Cardiac muscle cell (in vitro differentiated cells and primary cell): Measurements from ENCODE around the gene GALNT9. TPM values are rescaled to one million over a fixed set of nuclear protein-coding genes. Genes with fewer than 3 reads are reported as not detected.
A peak's percentile ranks its signal among the peaks of the same experiment; 100 is the strongest.

Experiments used
- DNase-seq, 2 donors: peaks; one replicate each; pipeline versions ENCODE4 v3.0.0 to v3.0.0-alpha.2; 2010 to 2017; ENCODE audit warnings: low read depth in 1 of 2, low spot score in 1 of 2
- H3K27ac ChIP-seq: fragments of 200-600 bp; sonication (generic); 2 replicates; pipeline ENCODE4 v1.5.1; 2016
- H3K27me3 ChIP-seq: fragments of 200-600 bp; sonication (generic); 2 replicates; pipeline ENCODE4 v1.6.0; 2016; ENCODE audit warnings: control low read depth
- H3K36me3 ChIP-seq: fragments of 200-600 bp; sonication (generic); 2 replicates; pipeline ENCODE4 v1.5.1; 2016; ENCODE audit warnings: control low read depth
- H3K4me1 ChIP-seq: fragments of 200-600 bp; sonication (generic); 2 replicates; pipeline ENCODE4 v1.8.1; 2017; ENCODE audit warnings: low read depth, mild to moderate bottlenecking, mixed run types
- H3K4me3 ChIP-seq: fragments of 200-600 bp; sonication (generic); 2 replicates; pipeline ENCODE4 v1.5.1; 2016; ENCODE audit warnings: mild to moderate bottlenecking
- H3K9me3 ChIP-seq: fragments of 200-600 bp; sonication (generic); 2 replicates; pipeline ENCODE4 v1.5.1; 2017; ENCODE audit warnings: low read depth, mild to moderate bottlenecking, control low read depth
- polyA plus RNA-seq: library from polyadenylated mRNA; unstranded; fragments of >200 nt; fragmentation: Nextera tagmentation; extraction: Ambion mirVana; gene quantifications from 2 replicates; pipeline ENCODE4 v1.2.1, GENCODE V29; 2016
- total RNA-seq: library from RNA; depleted of rRNA; stranded (reverse); fragments of >200 nt; gene quantifications from 2 replicates; pipeline ENCODE4 v1.2.3, GENCODE V29; 2016
- TF ChIP-seq, protein P1 (sequence below): IDR thresholded peaks from 2 replicates; pipeline ENCODE4 v1.5.1; 2012; ENCODE audit warnings: low read depth, mild to moderate bottlenecking, low read length

GALNT9 gene
- total and polyA plus RNA-seq, 2 experiments from 2014 or later, result 0.42 to 0.45 TPM

DNA sequence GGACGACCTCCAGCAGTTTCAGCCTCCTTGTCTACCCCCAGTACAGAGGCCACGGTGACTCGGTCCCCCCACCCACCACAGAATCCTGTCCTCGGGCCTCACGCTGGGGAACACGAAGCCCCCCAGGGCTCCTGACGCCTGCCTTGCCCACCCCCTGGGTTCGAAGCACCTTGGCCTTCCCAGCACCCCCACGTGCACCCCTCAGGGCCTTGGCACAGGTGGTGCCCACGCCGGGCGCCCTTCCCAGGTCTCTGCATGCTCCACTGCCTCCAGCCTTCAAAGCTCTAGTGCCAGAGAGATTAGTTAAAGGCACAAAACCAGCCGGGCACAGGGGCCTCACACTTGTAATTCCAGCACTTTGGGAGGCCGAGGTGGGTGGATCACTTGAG, 123.3 kb downstream of the GALNT9 start:
- no peaks in the 10 kb centered on the region for H3K36me3 ChIP-seq
- peaks cover 31% of the 10 kb centered on the region for H3K27me3 ChIP-seq
- TF ChIP-seq, protein P1, sequence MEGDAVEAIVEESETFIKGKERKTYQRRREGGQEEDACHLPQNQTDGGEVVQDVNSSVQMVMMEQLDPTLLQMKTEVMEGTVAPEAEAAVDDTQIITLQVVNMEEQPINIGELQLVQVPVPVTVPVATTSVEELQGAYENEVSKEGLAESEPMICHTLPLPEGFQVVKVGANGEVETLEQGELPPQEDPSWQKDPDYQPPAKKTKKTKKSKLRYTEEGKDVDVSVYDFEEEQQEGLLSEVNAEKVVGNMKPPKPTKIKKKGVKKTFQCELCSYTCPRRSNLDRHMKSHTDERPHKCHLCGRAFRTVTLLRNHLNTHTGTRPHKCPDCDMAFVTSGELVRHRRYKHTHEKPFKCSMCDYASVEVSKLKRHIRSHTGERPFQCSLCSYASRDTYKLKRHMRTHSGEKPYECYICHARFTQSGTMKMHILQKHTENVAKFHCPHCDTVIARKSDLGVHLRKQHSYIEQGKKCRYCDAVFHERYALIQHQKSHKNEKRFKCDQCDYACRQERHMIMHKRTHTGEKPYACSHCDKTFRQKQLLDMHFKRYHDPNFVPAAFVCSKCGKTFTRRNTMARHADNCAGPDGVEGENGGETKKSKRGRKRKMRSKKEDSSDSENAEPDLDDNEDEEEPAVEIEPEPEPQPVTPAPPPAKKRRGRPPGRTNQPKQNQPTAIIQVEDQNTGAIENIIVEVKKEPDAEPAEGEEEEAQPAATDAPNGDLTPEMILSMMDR, result no peak
- H3K27ac ChIP-seq, result no peak overlapping the region
- no peak for DNase-seq
- H3K4me1 ChIP-seq, result no peaks in the 10 kb centered on the region
- H3K9me3 ChIP-seq, result no peaks in the 10 kb centered on the region
- H3K4me3 ChIP-seq, result no peak overlapping the region

DNA sequence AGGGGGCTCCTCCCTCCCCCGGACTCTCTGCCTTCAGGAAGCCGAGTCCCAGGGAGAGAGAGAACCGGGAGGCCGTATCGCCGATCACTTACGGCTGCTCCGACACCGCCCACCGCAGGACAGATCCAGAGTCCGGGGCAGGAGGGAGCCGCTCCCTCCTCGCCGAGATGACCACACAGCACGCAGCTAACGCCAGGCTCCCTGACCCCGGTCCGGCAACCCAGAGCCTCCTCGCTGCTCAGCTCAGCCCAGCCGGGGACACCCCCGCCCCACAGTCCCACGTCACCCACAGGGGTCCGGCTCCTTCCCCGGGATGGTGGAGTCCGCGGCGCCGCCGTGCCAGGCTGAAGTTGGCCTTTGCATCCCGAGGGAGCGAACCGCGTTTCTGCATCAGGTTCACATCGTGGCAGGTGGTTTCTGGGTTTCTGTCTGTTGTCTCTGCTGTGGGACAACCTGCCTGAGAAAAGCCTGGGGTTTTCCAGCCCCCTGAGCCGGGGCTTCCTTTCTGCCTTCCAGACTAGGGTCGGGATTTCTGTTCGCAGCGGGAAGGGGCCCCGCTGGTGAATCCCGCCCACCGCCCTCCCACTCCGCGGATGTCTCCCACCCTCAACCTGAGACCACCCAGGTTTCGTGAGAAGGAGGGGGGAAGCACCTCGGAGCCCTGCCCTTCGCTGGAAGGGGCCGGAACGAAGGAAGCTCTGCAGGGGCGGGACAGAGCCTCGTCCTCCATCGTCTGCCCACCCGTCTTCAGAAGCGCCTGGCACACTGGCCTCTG, 123.9 kb downstream of the GALNT9 start:
- Histone ChIP-seq H3K27ac (no peak overlapping the region), H3K27me3 (peaks cover 31% of the 10 kb centered on the region), H3K9me3 (no peaks in the 10 kb centered on the region), H3K4me1 (no peaks in the 10 kb centered on the region), H3K36me3 (no peaks in the 10 kb centered on the region), H3K4me3 (no peak overlapping the region)
- TF ChIP-seq, protein P1, result no peak
- peak in 1 of 2 donors; percentile 14 for DNase-seq

DNA sequence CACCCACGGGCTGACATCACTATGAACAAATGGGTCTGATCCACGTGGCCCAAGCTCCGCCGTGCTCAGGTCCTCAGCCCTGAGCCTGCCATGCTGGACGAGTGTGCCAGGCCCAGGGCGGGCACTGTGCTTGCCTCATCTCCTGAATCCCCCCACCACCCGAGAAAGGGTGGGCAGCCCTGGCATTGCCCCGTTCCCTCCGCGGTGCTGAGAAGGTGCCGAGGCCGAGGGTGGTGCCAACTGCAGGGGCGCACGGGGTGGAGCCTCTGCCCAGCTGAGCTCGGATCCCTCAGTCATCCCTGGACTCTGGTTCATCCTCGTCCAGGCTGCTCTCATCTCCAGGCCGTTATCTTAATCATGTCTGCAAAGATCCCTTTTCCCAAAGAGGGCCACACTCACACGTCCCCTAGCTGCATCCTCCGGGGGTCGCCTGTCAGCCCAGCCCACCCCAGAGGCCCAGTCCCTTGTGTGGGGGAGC, 124.6 kb downstream of the GALNT9 start:
- TF ChIP-seq, protein P1, result no peak
- DNase-seq, result no peak
- Histone ChIP-seq H3K27me3 (peaks cover 31% of the 10 kb centered on the region), H3K4me1 (no peaks in the 10 kb centered on the region), H3K9me3 (no peaks in the 10 kb centered on the region), H3K36me3 (no peaks in the 10 kb centered on the region), H3K27ac (no peak overlapping the region), H3K4me3 (no peak overlapping the region)

DNA sequence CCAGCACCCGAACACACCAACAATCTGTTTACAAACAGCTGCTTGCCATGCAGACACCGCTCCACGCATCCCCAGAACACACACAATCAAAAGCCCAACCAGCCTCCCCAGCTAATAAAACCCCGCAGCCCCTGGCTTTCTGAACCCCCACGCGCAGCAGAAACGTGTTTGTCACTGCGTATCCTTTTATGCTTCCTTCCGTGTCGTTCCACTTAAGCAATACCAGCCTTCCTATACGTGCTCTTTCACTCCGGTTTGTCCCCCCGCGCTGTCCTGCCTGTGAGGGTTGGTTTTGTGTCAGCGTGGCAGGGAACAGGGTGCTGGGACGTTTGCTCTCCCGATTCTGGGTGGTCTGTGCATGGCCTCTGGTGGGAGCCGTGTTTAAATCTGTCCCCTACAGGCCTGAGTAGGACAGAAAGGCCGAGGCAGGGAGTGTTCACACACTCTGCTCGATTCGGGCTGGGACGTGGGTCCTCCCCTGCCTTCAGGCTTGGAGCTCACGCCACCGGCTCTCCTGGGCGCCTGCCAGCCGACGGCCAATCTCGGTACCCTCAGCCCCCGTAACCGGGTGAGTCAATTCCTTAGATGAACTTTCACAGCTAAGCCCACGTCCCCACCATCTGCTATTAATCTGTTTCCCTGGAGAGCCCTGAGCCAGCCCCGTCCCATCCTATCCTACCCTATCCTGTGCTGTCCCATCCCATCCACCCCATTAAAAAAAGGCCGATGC, 125.2 kb downstream of the GALNT9 start:
- Histone ChIP-seq H3K4me1 (no peaks in the 10 kb centered on the region), H3K9me3 (no peaks in the 10 kb centered on the region), H3K27ac (no peak overlapping the region), H3K27me3 (peaks cover 31% of the 10 kb centered on the region), H3K4me3 (no peak overlapping the region), H3K36me3 (no peaks in the 10 kb centered on the region)
- TF ChIP-seq, protein P1, result no peak
- DNase-seq, result no peak

DNA sequence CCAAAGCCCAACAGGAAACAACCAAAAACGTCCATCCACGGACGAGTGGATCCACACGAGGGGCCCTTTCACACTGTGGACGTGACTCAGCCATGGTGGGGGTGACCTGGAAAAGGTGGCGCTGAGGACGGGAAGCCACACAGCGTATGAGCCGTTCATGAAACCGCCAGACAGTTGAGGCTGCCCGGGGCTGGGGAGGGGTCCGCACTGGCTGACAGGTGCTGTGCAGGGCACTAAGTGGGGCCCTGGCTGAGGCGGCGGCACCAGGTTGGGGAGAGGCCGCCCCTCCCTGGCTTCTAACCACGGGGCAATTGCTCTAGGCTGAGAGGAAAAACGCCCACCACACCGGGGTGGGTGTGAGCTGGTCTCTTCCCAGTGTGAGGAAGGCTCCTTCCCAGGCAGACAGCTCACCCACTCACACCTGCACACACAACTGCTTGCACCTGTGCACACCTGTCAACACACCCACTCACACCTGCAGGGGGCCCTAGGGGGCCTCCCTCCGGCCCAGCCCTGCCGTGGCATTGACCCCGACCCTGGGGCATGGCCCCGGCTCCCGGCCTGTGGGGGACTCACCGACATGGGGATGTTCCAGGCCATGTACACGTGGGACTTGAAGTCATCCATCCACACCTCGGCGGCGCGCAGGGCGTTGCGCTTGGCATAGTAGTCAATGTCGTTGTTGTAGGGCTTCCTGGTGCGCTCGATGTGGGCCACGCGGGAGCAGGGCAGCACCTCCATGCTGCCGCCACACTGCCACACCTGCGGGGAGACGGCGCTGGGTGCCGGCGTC, 126.3 kb downstream of the GALNT9 start:
- Histone ChIP-seq H3K27ac (no peak overlapping the region), H3K36me3 (no peaks in the 10 kb centered on the region), H3K27me3 (peaks cover 31% of the 10 kb centered on the region), H3K9me3 (no peaks in the 10 kb centered on the region), H3K4me1 (no peaks in the 10 kb centered on the region), H3K4me3 (no peak overlapping the region)
- TF ChIP-seq, protein P1, result no peak
- DNase-seq, result no peak
